Stomach (tissue), 4 donors: Measurements from ENCODE around the gene TEPSIN.

Experiments used
- CTCF ChIP-seq, 7 experiments: fragments of 450-650 bp in 4 of 7; fragments of 200-600 bp in 3 of 7; sonication (generic) in 3 of 7; IDR thresholded peaks; one replicate each; pipeline ENCODE4 v1.5.1; 2016 to 2019; ENCODE audit warnings: antibody characterized with exemption in 7 of 7, control low read depth in 2 of 7, mild to moderate bottlenecking in 1 of 7
- POLR2A ChIP-seq, 4 donors: fragments of 450-650 bp; IDR thresholded peaks; one replicate each; pipeline ENCODE4 v1.6.1; 2016; ENCODE audit warnings: antibody characterized with exemption in 4 of 4, control low read depth in 2 of 4, mild to moderate bottlenecking in 1 of 4, moderate library complexity in 1 of 4

- no peak for TF ChIP-seq CTCF (IDR thresholded peaks at IDR 0.05)
- no peak for TF ChIP-seq POLR2A (IDR thresholded peaks at IDR 0.05)
Observed at GRCh38 chr17:81244358-81245023, 5.6 kb upstream of the TEPSIN start.
